GM21360 (cell line): ENCODE measurements around the gene SEC23IP.
"Not testable (repeated sequence)": the region's sequence is repeated elsewhere in the genome, so short reads cannot be mapped to it uniquely, and the experiment has no call there.

ENCODE experiments used
- ATAC-seq: cut with Tn5 transposase; IDR thresholded peaks from one replicate; pipeline ENCODE4 v1.9.1; 2021; ENCODE audit warnings: mild to moderate bottlenecking, moderate library complexity; ENCODE audit not compliant: unreplicated experiment

The SEC23IP gene

DNA sequence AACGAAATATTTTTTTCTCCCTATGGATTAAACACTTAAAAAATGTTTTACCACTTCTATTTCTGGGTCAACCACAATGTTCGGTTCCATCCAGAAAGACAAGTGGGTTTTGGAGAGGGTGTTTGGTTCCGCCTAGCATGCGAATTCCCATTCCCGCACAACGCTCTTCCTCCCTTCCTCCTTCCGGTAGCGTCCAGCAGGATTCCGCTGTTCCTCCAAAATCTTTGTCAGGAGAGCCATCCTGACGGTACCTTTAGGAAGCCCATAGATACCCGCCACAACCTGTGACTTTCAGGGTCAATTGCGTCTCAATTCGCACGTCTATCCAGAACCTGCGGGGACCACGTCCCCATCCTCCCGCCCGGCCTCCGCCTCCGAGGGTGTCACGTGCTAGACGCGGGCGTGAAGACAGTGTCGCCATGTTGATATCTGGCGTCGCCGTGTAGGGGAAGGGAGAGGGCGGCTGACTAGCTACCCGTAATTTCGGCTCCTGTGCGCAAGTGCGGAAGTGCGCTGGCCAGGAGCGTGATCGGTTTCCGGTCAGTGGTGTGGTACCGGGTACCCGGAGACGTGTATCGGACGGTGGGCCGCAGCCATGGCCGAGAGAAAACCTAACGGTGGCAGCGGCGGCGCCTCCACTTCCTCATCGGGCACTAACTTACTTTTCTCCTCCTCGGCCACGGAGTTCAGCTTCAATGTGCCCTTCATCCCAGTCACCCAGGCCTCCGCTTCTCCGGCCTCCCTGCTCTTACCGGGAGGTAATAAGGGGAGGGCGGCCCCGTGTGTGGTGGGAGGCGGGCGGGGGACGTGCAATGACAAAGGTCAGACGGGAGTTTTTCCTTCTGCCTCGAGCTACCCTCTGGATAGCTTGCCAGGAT, at the start of gene SEC23IP:
TSS of gene SEC23IP (plus strand) at position 543 of the 878 bp plus-strand sequence. CDS start at position 596, 53 bp downstream.
- peak; percentile 98 for ATAC-seq

- no peak for ATAC-seq
Measured at GRCh38 chr10:119845656-119846055, 46.9 kb upstream of the SEC23IP start.

DNA sequence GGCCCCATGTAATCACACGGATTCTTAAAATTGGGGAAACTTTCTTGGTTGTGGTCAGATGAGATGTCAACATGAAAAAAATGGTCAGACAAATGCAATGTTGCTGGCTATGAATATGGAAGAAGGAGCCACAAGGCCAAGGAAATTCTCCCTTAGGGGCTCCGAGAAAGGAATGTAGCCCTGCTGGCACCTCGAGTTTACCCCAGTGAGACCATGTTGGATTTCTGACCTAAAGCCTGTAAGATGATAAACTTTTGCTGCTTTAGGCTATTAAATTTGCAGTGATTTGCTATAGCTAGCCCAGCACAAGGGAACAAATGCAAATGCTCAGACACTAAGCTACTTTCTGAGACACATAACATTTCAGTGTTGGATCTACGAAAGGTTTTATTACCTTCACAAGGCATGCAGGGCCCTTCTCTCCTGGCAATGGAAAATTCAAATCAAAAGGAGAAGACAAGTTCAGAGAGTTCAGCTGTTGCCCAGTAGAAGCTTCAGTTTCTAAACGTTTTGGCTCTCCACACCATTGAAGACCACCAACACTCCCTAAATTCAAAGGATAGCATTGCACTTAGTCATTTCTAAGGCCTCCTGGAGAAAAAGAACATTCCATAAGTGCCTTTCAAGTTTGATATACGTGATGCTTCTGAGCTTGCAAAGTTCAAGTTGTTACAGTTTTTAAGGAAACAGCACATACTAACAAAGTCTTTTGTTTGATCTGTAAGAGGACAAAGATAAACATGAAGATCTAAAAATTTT, 43.3 kb upstream of the SEC23IP start:
- ATAC-seq = no peak

- ATAC-seq = no peak
Measured at GRCh38 chr10:119849944-119850343, 42.6 kb upstream of the SEC23IP start.

DNA sequence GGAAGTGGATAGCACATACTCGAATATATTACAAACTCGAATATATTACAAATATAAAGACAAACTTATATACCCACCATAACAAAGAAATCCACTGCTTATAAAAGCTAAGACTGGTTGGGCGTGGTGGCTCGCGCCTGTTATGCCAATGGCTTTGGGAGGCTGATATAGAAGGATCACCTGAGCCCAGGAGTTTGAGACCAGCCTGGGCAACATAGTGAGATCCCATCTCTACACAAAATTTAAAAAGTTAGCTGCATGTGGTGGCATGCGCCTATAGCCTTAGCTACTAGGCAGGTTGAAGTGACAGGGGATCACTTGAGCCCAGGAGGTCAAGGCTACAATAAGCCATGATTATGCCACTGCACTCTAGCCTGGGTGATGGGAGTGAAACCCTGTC, 40.3 kb upstream of the SEC23IP start:
- no peak for ATAC-seq

- no peak for ATAC-seq
Measured at GRCh38 chr10:119852822-119853221, 39.7 kb upstream of the SEC23IP start.

- ATAC-seq = no peak
Measured at GRCh38 chr10:119853574-119853973, 39.0 kb upstream of the SEC23IP start.

DNA sequence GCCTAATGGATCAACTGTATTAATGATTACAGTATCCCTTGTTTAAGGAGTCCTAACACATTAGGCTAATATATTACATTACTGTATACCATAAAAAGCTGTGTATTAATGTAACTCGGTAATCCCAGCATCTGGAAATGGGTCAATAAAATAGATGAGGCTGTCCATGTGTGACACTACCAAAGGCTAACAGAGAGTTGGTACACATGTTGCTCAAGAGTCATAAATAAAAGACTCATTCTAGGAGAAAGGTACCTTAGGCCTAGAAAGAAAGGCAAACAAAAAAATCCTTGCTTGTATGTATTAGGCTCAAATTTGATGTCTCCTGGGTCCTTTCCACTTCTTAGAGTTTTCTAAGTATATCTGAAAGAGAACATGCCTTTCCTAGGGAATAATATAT, 34.5 kb upstream of the SEC23IP start:
- no peak for ATAC-seq

DNA sequence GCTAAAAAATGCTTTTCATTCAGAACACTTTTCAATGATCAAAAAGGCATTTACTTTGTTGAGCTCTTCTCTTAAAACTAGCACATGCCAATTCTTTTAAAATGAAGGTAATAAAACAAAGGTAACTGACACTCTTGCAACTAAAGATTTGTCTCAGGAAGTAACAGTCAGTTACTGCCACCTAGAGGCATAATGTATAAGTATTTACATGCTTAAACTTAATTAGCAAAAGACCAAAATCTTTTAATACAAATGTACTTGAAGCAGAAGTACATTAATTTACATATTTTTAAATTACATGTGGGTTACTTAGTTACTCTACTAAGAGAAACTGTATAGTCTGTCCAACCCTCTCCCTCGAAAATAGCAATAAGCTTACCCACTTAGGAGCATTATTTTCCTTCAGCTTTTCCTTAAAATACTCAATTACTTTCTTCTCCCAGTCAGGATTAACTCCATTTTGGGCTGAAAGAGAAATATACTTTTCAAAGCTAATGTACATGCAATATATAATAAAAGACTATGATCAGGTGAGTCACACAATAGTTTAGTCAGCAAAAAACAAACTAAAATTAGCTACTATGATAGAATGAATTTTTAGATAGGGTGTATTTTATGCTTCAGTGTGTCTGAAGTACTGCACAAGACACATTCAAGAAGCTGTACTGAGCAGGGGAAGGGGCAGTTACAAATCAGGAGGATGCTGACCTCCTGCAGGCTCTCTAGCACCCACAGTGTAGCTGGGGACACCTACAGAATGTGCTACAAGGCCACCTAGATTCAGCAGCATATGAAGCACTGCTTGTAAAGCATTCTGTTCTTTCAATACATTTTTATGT, 32.9 kb upstream of the SEC23IP start:
- ATAC-seq = no peak

DNA sequence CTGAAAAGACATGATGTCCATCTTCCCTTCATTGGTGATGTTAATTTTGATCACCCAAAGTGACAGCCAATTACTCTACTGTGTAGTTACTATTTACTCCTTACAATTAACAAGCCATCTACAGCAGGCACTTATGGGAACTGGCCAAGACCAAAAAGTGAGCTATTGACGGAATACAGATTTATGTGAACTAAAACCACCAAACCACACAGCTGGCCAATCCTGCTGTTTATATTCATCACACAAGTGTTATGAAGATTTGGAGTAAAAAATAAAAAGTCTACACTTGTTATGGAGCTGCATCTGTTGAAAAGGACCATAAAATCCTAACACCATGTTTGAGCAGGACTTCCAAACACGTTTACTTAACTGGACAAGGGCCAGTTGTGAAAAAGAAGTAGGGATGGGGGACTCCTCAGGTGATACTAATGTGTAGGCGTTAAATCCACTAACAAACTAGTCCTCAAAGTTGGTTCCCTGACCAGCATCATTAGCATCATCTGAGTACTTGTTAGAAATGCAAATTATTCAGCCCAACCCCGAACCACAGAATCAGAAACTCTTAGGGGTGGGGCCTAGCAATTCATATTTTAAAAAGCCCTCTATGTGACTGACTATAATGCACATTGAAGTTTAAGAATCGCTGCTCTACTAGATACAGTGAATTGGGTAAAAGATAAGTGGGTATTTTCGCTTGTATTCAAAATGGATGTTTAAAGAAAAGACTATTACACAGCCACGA, 31.5 kb upstream of the SEC23IP start:
- no peak for ATAC-seq

- no peak for ATAC-seq
Measured at GRCh38 chr10:119862524-119862923, 30.0 kb upstream of the SEC23IP start.

DNA sequence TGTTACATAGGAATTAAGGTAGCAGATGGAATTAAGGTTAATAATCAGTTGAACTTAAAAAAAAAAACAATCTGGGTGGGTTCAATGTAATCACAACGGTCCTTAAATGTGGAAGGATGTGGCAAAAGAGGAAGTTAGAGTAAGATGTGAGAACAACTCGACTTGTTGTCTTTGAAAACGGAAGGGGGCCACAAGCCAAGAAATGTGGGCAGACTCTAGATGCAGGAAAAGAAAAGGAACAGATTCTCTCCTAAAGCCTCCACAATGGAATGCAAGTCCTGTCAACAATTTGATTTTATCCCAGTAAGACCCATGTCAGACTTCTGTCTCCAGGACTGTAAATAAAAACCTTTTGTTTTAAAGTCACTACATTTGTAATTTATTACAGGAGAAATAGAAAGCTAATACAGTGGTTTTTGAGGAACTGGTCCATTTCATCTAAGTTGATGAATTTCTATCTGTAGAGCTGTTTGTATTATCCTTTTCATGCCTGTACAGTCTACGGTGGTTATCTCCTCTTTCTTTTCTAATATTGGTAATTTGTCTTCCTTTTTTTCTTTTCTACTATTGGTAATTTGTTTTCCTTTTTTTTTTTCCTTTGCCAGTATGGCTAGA, 28.5 kb upstream of the SEC23IP start:
- ATAC-seq = no peak

DNA sequence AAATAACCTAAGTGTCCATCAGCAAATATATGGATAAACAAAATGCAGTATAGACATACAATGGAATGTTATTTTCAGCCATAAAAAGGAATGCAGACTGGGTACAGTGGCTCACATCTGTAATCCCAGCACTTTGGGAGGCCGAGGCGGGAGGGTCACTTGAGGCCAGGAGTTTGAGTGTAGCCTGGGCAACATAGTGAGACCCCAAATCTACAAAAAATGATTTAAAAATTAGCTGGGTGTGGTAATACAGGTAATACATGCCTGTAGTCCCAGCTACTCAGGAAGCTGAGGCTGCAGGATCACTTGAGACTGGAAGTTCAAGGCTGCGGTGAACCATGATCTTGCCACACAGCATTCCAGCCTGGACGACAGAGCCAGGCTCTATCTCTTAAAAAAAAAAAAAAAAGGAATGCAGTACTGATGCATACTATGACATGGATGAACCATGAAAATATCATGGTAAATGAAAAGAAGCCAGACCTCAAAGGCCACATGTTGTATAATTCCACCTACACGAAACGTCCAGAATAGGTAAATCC, 26.8 kb upstream of the SEC23IP start:
- no peak for ATAC-seq

GRCh38 chr10:119867317-119867716, 25.2 kb upstream of the SEC23IP start:
- ATAC-seq = no peak

GRCh38 chr10:119869398-119869797, 23.1 kb upstream of the SEC23IP start:
- ATAC-seq = not testable (repeated sequence)

- peak; percentile 33 for ATAC-seq
Measured at GRCh38 chr10:119871881-119872609, 20.5 kb upstream of the SEC23IP start.

DNA sequence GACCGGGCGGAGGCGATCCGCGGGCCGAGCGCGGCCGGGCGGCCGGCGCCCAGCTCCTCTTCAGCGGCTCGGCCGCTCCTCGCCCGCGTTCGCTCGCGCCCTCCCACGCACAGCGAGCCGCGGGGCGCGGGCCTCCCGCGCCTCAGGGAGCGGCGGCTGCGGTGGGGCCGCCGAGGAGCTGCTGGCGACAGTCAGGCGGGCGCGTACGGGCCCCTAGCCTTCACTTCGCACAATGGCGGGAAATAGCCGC, 20.0 kb upstream of the SEC23IP start, which contains the start of gene MCMBP:
TSS of gene MCMBP (minus strand) at position 234 of the 250 bp plus-strand sequence. CDS start 259 bp downstream, outside the sequence.
- ATAC-seq = no peak

GRCh38 chr10:119872860-119873681, 19.5 kb upstream of the SEC23IP start:
- peak; percentile 90 for ATAC-seq
